ENCODE results near the gene KLB. TPM values are rescaled to one million over a fixed set of nuclear protein-coding genes. Genes with fewer than 3 reads are reported as not detected.
"Not testable (repeated sequence)": the region's sequence is repeated elsewhere in the genome, so short reads cannot be mapped to it uniquely, and the experiment has no call there.

KLB gene
- total RNA-seq, 1 donor from 2014 or later = not detected

DNA sequence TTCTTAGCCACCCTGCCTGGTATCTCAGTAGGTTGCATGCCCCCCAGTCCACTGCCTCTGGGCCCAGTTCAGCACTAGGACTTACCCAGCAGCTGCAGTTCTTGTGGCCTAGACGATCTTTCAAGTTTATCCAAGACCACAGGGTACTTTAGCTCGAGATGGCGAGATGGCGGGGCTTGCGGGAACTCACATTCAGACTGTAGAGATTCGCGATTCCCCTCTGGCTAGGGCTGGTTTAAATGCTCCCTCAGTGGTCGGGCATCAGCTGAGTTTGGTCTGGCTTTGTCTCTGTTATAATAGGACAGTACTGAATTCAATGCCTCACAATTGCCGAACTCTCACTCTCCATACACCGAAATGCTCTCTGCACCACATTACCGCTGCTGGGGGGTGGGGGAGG, 22.2 kb upstream of the KLB start:
- Mint-ChIP-seq H3K9me3 (peaks cover 4% of the 10 kb centered on the region), H3K27me3 (ENCODE audit: low read depth) (peaks cover 32% of the 10 kb centered on the region), H3K27ac (ENCODE audit: unreplicated experiment) (no peak overlapping the region), H3K36me3 (ENCODE audit: low read depth) (peaks cover 4% of the 10 kb centered on the region), H3K4me1 (no peaks in the 10 kb centered on the region), H3K4me3 (no peak overlapping the region)
- no peak for DNase-seq (ENCODE audit: low read depth, low spot score)
- TF ChIP-seq, protein P1, sequence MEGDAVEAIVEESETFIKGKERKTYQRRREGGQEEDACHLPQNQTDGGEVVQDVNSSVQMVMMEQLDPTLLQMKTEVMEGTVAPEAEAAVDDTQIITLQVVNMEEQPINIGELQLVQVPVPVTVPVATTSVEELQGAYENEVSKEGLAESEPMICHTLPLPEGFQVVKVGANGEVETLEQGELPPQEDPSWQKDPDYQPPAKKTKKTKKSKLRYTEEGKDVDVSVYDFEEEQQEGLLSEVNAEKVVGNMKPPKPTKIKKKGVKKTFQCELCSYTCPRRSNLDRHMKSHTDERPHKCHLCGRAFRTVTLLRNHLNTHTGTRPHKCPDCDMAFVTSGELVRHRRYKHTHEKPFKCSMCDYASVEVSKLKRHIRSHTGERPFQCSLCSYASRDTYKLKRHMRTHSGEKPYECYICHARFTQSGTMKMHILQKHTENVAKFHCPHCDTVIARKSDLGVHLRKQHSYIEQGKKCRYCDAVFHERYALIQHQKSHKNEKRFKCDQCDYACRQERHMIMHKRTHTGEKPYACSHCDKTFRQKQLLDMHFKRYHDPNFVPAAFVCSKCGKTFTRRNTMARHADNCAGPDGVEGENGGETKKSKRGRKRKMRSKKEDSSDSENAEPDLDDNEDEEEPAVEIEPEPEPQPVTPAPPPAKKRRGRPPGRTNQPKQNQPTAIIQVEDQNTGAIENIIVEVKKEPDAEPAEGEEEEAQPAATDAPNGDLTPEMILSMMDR (conservative IDR thresholded peaks at IDR 0.05) = no peak

DNA sequence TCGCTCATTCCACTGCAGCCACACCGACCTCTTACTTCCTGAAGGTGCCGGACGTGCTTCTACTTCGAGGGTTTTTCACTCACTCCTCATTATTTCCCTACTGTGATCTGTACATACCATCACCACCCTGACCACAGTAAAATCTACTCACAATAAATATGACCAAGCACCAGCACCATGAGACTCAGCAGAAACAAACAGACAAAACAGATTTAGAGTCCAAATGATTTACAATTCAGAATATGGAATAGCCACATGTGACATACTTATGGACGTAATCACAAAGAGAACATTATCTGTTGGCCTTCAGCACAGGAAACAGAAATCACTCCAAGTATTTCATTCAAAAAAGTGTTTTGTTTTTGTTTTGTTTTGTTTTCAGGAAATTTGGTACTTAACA, 16.1 kb upstream of the KLB start:
- H3K36me3 Mint-ChIP-seq (ENCODE audit: low read depth) = no peaks in the 10 kb centered on the region
- TF ChIP-seq, protein P1 (conservative IDR thresholded peaks at IDR 0.05) = no peak
- no peaks in the 10 kb centered on the region for H3K9me3 Mint-ChIP-seq
- no peak overlapping the region for H3K4me3 Mint-ChIP-seq
- H3K27me3 Mint-ChIP-seq (ENCODE audit: low read depth) = peaks cover 2% of the 10 kb centered on the region
- H3K27ac Mint-ChIP-seq (ENCODE audit: unreplicated experiment) = no peak overlapping the region
- DNase-seq (ENCODE audit: low read depth, low spot score) = no peak
- no peaks in the 10 kb centered on the region for H3K4me1 Mint-ChIP-seq

DNA sequence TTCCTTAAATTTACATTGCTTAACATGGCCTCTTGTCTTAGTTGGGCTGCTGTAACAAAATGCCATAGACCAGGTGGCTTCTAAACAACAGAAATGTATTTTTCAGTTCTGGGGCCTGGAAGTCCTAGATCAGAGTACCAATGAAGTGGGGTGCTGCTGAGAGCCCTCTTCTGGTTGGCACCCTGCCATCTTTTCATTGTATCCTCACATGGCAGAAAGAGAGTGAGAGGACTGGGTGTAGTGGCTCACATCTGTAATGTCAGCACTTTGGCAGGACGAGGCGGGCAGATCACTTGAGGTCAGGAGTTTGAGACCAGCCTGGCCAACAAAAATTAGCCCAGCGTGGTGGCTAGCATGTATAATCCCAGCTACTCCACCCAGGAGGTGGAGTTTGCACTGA, 12.0 kb upstream of the KLB start:
- no peaks in the 10 kb centered on the region for H3K27me3 Mint-ChIP-seq (ENCODE audit: low read depth)
- no peak overlapping the region for H3K27ac Mint-ChIP-seq (ENCODE audit: unreplicated experiment)
- no peak for DNase-seq (ENCODE audit: low read depth, low spot score)
- H3K4me1 Mint-ChIP-seq = no peaks in the 10 kb centered on the region
- H3K9me3 Mint-ChIP-seq = no peaks in the 10 kb centered on the region
- H3K4me3 Mint-ChIP-seq = no peak overlapping the region
- no peaks in the 10 kb centered on the region for H3K36me3 Mint-ChIP-seq (ENCODE audit: low read depth)
- TF ChIP-seq, protein P1 (conservative IDR thresholded peaks at IDR 0.05) = no peak

DNA sequence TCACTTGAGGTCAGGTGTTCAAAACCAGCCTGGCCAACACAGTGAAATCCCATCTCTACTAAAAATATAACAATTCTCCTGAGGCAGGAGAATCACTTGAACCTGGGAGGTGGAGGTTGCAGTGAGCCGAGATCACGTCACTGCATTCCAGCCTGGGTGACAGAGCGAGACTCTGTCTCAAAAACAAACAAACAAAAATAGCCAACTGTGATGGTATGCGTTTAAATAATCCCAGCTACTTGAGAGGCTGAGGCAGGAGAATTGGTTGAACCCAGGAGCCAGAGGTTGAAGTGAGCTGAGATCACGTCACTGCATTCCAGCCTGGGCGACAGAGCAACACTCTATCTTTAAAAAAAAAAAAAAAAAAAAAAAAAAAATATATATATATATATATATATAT, 5.1 kb upstream of the KLB start:
- not testable (repeated sequence) for H3K27ac Mint-ChIP-seq (ENCODE audit: unreplicated experiment); H3K4me3 Mint-ChIP-seq; H3K9me3 Mint-ChIP-seq; H3K36me3 Mint-ChIP-seq (ENCODE audit: low read depth); H3K4me1 Mint-ChIP-seq; H3K27me3 Mint-ChIP-seq (ENCODE audit: low read depth); DNase-seq (ENCODE audit: low read depth, low spot score)

DNA sequence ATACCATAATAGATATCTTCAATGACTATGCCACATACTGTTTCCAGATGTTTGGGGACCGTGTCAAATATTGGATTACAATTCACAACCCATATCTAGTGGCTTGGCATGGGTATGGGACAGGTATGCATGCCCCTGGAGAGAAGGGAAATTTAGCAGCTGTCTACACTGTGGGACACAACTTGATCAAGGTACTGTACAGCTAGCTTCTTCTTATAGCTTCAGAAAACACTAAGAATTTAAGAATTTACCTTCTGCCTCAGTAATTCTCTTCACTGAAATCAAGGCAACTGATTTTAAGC, 805 bp downstream of the KLB start:
- TF ChIP-seq, protein P1 (conservative IDR thresholded peaks at IDR 0.05) = no peak
- DNase-seq (ENCODE audit: low read depth, low spot score) = no peak
- H3K4me1 Mint-ChIP-seq = peaks cover 5% of the 10 kb centered on the region
- no peaks in the 10 kb centered on the region for H3K9me3 Mint-ChIP-seq
- no peaks in the 10 kb centered on the region for H3K36me3 Mint-ChIP-seq (ENCODE audit: low read depth)
- peaks cover 4% of the 10 kb centered on the region for H3K27me3 Mint-ChIP-seq (ENCODE audit: low read depth)
- no peak overlapping the region for H3K27ac Mint-ChIP-seq (ENCODE audit: unreplicated experiment)
- no peak overlapping the region for H3K4me3 Mint-ChIP-seq

DNA sequence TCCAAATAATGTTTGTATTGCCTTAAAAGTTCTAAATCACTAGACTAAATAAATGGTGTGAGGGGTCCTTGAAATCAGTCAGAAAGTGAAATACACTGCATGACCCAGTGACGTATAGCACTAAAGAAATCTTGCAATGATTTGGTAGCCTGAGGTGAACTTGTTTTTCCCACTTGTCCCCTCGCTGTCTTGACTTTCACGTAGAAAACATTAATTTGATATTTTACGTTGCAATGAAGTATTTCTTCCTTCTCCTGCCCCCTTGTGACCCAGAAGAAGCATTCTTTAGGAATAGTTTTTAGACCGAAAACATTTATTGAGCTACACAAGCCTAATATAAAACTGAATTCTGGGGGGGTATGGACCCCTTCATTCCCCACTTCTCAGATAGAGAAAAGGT, 3.7 kb downstream of the KLB start:
- H3K9me3 Mint-ChIP-seq = no peaks in the 10 kb centered on the region
- DNase-seq (ENCODE audit: low read depth, low spot score) = no peak
- peaks cover 4% of the 10 kb centered on the region for H3K27me3 Mint-ChIP-seq (ENCODE audit: low read depth)
- H3K36me3 Mint-ChIP-seq (ENCODE audit: low read depth) = no peaks in the 10 kb centered on the region
- TF ChIP-seq, protein P1 (conservative IDR thresholded peaks at IDR 0.05) = no peak
- H3K4me3 Mint-ChIP-seq = no peak overlapping the region
- no peaks in the 10 kb centered on the region for H3K4me1 Mint-ChIP-seq
- no peak overlapping the region for H3K27ac Mint-ChIP-seq (ENCODE audit: unreplicated experiment)

DNA sequence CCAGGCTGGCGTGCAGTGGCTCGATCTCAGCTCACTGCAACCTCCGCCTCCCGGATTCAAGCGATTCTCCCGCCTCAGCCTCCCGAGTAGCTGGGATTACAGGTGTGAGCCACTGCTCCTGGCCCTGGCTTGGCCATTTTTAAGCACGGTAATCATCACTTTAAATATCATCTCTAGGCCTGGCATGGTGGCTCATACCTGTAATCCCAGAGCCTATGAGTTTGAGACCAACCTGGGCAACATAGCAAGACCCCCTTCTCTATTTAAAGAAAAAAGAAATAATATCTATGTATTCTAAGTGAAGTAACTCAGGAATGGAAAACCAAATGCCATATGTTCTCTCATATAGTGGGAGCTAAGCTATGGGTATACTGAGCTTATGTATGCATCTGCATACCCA, 4.8 kb downstream of the KLB start:
- H3K4me3 Mint-ChIP-seq; H3K27me3 Mint-ChIP-seq (ENCODE audit: low read depth); DNase-seq (ENCODE audit: low read depth, low spot score); H3K36me3 Mint-ChIP-seq (ENCODE audit: low read depth); H3K27ac Mint-ChIP-seq (ENCODE audit: unreplicated experiment); H3K4me1 Mint-ChIP-seq; H3K9me3 Mint-ChIP-seq: not testable (repeated sequence)
